Stimulated activated CD8-positive, alpha-beta memory T cell treated with anti-CD3 and anti-CD28 coated beads, Interleukin-4, amount 100 ng/mL, for 4 hours (primary cell): ENCODE results near the gene SQSTM1.

Experiments
- DNase-seq, 2 donors: peaks; one replicate each; pipeline ENCODE4 v3.0.0-alpha.2; 2020; ENCODE audit warnings: low read depth in 2 of 2, low spot score in 1 of 2

The SQSTM1 gene

DNA sequence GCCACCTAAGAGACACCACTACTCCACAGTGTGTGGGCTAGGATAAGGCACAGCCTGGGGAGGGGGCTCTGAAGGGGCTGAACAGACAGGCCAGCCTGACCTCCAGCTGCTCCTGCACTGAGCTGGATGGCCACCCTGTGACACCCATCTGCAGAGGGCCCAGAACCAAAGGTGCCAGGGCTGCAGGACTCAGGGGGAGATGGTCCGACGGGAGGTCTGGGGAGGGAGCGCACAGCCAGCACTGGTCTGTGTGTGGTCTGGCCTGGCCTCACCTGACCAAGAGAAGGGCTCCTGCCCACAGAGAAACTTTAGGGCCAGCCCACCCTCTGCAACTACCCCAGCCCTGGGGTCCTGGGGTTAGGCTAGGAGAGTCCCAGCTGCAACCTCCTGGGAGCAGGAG is 26.1 kb upstream of the SQSTM1 start:
- DNase-seq: no peak

DNA sequence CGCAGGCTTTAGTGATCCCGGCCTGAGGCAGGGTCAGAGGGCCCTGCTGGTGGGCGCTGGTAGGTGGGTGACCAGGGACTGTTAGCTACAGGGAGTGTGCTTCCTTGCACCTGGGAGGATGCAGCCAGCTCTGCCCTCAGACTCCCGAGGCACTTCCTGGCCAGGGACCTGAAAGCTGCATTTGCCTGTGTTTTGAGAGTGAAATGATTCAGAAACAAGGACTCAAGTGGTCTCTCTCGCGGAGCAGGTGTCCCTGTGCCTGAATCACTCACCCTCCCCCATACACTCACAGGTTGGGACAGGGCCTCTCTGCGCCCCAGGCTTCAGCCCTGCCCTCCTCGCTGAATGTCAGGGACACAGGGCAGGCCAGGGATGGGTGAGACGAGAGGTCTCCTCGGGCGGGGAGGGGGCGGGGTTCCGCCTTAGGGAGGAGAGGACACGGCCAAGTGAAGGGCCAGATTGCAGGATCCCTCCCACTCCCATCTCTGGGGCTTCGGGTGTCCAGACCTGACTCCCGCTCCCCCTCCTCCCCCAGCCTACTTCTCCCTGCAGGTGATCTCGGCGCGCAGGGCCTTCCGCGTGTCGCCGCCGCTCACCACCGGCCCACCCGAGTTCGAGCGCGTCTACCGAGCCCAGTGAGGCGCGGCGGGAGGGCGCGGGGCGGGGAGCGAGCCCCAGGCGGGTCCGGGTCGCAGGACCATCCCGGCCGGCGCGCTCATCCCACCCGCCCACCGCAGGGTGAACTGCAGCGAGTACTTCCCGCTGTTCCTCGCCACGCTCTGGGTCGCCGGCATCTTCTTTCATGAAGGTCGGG is 25.4 kb upstream of the SQSTM1 start:
- DNase-seq: no peak

DNA sequence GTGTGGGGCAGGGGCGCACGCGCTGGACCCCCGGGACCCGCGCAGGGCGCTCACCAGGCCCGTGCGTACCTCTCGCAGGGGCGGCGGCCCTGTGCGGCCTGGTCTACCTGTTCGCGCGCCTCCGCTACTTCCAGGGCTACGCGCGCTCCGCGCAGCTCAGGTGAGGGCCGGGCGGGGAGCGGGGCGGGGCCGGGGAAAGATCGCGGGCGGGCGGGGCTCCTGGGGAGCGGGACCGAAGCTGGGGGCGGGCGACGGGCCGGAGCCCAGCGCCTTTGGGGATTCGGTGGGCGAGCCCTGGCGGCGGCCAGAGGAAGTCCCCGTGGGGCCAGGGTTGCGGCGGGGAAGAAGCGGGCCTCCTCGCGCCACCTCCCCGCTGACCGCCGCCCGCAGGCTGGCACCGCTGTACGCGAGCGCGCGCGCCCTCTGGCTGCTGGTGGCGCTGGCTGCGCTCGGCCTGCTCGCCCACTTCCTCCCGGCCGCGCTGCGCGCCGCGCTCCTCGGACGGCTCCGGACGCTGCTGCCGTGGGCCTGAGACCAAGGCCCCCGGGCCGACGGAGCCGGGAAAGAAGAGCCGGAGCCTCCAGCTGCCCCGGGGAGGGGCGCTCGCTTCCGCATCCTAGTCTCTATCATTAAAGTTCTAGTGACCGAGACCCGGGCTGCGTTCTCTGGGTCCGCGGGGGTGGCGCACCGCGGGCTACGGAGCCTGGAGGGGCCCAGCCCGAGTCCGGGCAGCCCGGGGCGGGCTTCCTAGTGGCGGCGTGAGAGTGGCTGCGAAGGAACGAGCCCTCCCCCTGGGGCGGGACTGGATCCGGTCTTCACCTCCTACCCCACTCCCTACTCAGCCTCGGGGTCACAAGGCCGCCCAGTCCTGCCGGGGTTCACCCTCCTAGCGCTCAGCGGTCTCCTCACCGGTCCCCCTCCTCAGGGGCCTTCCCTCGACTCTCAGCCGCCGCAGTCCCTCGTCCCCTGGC is 24.6 kb upstream of the SQSTM1 start:
- no peak for DNase-seq

DNA sequence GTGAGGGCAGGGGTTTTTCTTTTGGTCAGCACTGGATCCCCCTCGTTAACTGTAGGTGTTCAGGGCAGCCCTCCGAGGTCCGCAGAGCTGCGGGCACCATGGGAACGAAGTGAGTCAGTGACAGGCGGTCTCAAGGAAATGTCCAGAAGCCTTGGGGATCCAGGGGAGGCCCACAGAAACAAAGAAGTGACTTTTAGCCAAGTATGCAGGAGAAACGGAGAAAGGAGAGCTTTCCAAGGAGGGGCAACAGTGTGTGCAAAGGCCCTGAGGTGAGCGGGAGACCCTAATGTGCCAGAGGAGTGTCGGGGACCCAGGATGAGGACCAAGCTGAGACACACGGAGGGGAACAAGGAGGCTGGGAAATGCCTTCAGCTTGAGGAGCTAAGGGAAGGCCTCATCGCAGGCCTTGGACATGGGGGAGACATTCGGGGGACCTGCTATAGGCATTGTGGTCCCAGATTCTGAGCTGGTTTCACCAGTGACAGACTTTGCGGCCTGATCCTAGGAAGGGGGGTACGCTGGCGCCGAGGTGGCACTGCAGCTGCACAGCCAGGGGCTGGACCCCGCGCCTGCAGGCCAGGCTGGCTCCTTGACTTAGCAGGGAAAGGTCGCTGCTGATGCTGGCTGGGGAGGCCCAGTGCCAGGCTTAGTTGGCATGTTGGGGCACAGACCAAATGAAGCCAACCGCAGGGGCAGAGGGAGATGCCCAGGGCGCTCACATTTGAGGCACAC is 23.7 kb upstream of the SQSTM1 start:
- no peak for DNase-seq

DNA sequence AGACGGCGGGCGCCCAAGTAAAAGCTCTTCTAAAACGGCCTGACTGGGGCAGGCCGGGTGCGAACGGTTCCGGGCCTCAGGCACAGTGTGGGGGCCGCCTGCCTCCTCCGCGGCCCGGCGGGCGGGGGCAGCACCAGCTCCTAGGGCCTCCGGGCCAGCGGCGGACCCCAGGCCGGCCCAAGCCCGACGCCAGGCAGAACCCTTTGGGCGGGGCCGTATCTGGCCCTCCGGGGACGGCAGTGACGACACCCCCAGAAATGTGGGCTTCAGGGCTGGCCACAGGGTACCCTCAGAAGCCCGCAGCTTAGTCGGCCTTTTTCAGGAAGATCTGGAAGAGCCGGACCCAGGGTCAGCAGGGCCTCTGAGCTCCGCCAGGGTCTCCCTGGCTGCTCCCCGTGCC is 23.0 kb upstream of the SQSTM1 start:
- DNase-seq: no peak

DNA sequence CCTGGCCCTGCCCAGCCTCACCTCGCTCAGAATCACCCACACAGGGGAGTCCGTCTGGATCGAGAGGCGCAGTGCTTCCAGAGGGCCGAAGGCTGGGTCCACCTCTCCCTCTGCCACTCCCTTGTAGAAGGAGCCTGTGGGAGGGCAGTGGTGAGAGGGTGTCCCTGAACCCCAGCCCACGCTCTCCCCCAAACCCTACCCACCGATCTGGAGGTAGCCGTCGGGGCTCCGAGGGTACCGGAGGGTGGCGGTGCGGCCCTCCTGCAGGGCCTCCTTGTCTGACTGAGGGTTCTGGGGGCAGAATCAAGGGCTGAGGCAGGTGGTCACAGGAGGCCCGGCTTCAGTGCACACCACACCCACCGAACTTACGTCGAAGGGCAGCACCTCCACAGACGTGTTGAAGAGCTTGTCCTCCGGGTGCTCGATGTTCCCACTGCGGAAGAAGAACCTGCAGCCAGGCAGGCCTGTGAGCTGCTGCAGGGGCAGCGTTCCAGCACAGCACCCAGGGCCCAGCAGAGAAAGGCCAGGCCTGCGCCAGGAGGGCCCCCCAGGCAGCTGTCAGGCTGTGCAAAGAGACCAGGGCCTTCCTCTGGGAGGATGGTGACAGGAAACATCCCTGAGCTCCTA is 22.4 kb upstream of the SQSTM1 start:
- DNase-seq: no peak

DNA sequence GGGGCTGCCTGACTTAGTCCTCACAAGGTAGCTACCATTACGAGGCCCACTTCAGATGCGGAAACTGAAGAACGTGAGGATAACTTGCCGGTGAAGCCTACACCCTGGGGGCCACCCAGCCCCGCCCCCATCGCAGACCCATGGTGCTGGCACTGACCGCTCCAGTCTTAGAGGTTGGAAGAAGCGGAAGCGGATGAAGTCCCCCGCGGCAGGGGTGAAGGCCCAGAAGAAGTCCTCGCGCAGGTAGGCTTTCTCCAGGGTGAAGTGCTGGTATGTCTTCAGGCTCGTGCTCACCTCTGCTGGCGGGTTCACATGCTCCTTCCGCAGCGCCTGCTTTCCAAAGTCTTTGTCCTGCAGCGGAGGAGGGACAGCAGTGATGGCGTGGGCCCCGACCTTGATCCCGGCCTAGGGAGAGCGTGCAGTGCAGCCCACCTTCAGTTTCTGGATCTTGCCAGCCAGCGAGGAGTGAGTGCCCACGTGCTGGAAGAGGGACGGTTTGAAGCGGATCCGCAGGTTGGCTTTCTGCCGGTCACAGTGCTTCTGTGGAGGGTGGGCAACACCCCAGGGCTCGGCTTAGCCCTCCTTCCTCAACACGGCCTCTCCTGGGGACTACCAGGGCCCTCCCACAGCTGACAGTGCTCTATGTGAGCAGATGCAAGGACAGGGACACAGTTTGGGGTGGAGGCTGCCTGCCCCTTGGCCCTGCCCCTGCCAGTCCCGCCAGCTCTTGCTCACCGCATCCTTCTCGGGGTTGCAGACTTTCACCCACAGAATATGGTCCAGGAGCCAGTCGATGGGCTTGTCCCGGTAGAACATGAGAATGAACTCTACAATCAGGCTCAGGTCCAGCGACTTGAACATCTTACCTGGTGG is 21.7 kb upstream of the SQSTM1 start:
- no peak for DNase-seq

DNA sequence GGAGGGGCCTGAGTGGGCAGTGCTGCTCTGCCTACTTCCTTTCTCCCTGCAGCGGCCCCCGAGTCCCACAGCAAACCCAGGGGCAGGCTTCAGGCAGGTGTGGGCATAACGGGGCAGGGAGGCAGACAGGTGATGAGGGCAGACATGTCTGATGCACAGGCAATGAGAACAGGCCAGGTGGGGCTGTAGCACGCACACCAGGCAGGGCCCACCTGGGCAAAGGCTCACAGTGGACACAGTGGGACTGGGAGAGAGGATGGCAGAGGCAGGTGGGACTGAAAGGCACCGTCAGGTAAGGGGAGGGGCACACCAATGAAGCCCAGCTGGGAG is 21.1 kb upstream of the SQSTM1 start:
- no peak for DNase-seq

DNA sequence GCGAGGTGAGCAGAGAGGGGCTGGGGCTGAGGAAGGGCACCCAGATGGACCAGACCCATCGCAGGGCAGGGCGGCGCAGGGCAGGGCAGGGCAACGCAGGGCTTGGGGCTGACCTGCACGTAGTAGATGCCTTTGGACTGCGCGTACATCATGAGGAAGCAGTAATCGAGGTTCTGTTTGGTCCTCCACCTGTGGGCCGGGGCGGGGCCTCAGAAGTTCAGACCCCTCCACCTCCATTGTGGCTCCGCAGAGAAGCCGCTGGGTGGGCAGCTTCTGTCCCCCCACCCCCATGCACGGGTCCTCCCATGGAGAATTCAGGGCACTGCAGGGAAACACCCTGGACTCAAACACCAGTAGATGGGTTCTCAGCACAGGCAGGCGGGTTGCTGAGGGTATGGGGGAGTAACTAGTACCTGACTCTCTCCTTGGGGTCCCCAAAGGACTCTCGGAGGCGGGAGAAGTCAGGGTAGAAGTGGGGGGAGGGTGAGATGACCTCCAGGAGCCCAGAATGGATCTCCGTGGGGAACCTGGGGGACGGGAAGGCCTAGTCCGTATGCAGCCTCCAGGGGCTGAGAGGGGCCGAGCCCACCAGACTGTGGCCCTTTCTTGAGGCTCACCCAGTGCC is 20.5 kb upstream of the SQSTM1 start:
- DNase-seq: no peak

DNA sequence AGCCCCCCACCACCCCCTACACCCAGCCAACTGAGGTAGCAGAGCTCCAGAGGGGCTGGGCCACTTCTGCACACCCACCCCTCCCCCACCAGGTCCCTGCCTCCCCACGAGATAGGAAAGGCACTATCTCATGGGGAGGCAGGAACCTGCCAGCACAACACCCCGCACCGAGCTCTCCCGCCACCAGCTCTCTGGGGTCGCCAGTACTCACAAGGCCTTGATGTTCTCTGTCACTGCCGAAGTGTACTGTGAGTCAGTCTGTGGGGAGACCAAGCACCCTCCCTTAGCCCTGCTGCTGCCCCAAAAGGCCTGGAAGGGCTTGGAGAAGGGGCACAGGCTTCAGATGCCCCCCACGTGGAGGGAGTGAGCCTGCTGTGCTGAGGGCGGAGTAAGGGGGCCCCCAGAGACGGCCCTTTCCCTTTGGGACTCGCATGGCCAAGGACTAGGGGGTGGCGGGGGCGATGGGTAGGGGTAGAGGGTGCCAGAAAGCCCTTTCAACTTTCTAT is 20.0 kb upstream of the SQSTM1 start:
- DNase-seq: no peak

DNA sequence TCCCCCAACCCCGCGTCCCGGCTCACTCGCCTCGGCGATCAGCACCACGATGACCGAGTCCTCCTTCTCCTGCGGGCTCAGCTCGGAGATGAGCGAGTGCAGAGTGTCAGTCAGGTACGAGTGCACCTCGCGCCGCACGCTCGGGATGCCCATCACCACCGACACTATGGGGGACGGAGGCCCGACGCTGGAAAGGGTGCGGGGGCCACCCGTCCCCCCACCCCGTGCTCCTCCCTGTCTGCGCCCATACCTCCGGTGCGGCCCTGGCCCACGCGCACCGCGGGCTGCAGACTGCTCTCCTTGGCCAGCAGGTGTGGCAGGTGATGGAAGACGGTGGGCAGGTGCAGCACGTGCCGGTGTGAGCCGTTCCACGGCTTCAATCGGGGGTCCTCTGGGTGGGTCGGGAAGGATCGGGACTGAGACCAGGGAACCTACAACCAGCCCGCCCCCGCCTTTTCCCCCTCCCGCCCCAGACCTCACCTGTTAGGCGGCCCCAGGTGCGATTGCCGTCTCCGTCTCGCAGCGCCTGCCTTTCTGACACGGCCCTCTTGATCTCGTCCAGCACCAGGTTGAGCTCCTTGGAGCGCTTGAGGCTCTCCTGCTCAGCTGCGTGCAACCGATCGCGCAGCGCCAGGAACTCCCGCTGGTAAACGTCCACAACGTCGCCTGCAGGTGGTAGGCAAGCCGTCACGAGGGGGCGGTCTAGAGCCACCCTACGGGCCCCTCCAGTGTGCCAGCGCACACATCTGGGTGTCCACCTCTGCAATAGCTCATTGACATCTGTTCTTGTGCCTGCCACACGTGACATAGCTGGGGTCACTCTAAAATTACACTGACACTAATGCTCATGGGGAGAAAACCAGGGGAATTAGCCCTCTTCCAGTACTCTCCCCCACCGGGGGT is 19.1 kb upstream of the SQSTM1 start:
- peak; percentile 67 to 70 for DNase-seq

DNA sequence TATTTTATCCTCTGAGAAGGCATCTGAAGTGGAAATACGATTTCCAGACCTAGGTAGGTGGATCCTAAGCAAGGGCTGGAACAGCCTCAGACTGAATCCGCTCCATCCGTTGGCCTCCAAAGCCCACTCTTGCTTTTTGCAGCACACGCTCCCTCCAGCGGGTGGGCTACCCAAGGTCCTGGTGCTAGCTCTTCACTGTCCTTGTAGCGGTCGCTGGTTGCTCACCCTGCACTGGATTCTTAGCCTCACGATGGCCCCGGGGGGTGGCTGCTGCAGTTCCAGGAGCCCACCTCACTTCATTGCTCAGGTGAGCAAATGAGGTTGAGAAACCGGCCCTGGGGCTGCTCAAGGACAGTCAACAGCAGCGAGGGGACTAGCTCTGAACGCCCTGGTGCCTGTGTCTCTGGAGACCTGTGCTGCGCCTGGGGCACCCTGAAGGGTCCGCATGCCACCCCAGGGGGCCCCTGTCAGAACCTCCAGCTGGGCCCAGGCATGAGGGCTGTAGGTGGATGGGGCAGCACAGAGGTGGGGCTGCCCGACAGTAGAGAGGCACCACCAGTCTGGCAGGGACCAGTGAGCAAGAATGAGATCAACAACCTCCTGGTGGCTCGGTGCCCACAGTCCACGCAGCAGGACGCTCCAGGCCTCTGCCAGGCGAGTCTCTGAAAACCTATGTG is 18.4 kb upstream of the SQSTM1 start:
- no peak for DNase-seq

DNA sequence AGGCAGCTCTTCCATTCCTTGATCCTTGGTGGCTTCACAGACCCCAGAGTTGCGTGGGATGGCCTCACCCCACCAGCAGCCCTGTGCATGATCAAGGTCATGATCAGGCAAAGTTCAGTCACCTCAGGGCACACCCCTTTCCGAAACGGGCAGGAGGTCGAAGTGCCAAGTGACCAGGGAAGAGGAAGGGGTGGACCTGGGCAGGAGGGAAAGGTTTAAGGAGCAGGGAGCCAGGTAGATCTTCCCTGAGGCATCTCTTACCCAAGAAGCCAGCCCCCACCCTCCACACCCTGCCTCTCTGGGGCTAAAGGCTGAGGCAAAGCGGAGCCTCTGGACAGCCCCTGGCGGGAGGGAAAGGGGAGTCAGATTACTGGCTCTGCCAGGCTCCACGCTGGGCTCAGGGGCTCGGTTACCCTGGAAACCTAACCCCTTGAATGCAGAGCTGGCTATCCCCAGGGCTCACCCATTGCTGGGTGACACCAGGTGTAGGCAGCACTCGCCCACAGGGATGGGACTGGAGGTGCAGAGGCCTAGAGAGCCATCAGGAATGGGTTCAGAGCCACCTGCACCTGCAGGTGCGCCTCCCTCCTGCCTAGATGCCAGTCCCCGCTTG is 17.6 kb upstream of the SQSTM1 start:
- DNase-seq: no peak

DNA sequence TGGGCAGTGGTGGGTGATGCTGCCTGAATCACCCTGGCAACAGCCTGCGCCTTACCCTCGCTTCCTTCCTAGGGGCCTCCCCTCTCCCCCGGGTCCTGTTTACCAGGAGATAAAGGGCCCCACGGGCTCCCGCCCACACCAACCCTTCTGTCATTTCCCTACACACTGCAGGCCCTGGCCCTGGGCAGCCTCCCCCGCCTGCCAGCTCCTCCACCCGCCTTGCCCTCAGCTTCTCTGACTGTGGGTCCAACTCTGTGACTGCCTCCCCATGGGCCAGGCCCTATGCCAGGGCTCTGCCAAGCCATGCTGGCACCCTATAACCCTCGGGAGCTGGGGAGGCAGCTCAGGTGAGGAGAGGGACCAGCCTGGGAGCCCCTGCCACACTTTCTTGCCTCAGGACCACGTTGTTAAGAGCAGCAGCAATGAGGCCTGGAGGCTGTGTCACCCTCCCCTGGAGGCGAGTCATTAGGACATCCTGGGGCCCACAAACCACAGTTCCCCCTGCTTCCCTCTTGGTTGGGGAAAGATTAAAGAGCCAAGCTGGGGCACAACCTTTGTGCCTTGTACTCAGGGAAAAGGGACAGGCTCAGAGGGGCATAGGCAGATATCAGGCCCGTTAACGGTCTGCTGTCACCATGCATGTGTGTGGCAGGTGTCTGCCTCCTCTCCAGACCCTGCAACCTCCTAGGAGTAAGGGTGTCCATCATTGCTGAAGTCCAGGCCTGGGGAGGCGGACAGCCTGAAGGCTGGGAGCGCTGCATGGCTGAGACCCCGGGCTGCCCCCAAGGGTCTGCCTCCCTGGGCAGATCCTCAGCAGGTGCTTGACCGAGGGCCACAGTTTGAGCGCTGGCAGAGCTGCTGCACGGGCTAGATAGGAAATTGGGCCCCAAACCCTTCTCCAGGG is 16.8 kb upstream of the SQSTM1 start:
- DNase-seq: no peak

DNA sequence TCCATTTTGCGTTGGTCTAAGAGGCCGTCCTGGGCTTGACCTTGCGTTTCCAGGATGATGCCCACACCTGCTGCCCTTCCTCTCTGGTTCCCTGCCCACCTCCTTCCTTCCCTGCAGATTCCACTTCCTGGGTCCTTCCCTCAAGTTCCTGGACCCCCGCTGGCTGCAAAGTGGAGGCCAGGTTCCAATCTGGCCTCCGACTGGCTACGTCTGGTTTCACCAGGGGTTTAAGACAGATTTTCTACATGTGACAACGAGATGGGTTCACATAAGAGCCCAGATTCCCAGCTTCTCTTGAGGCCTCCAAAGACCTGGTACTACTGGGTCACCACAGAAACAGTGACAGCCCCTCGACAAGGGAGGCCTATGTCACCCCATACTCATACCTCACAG is 16.2 kb upstream of the SQSTM1 start:
- DNase-seq: no peak

DNA sequence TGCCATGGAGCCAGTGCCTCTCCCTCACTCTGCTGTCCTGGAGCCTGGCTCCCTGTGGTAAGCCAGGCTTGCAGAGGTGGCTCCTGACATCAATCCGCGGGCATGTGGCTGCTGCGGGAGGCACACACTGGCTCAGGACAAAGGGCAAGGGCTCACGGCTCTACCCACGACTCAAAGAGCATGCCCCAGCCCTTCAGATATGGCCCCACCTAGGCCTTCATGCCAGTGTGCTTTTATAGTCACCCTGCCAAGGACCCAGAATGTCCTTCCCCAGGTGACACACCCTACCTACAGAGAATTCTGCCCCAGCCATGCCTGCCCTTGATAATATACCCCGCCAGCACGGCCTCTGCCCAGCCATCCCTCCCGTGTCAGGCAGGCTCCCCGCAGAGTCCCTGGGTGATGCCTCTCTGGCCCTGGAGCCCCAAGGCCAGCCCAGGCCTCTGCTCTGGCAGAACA is 15.6 kb upstream of the SQSTM1 start:
- DNase-seq: no peak
